ENCODE results near the gene NOD2. TPM values are rescaled to one million over a fixed set of nuclear protein-coding genes. Genes with fewer than 3 reads are reported as not detected.

The NOD2 gene
- total RNA-seq, 1 experiment from 2014 or later, result 5.4 TPM

DNA sequence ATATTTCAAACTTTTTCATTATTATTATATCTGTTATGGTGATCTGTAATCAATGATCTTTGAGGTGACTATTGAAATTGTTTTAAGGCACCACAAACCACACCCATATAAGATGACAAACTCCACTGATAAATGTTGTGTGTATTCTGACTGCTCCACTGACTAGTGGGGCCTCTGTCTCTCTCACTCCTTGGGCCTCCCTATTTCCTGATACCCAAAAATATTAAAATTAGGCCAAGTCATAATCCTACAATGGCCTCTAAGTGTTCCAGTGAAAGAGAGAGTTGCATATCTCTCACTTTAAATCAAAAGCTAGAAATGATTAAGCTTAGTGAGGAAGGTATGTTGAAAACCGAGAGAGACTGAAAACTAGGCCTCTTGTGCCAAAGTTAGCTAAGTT is 71.9 kb downstream of the NOD2 start:
- no peaks in the 10 kb centered on the region for H3K27me3 ChIP-seq (ENCODE audit: insufficient read depth, low read length)
- POLR2A ChIA-PET, result no interaction called here
- no peak overlapping the region for H2AFZ ChIP-seq (ENCODE audit: low read depth, low read length, poor library complexity, severe bottlenecking)
- no peak overlapping the region for H3K4me3 ChIP-seq (replicated peaks in 1 of 2; ENCODE audit: low read depth in 1 of 2, low read length in 2 of 2)
- RAD21 ChIA-PET (ENCODE audit: low non-redundant PET in 1 of 2, low total read pairs in 2 of 2, uncharacterized antibody in 2 of 2, unreplicated experiment in 2 of 2), result no interaction called here
- H3K9me2 ChIP-seq (ENCODE audit: insufficient read depth), result no peaks in the 10 kb centered on the region
- intact Hi-C loops (cut with micrococcal nuclease), result no loop called here
- H3K36me3 ChIP-seq (ENCODE audit: control insufficient read depth in 1 of 2, insufficient read depth in 2 of 2, low read length in 2 of 2), result no peaks in the 10 kb centered on the region
- no peak for TF ChIP-seq JUND (IDR thresholded peaks at IDR 0.05)
- TF ChIP-seq ELF1 (IDR thresholded peaks at IDR 0.05; ENCODE audit: borderline replicate concordance, low read depth), result no peak
- no peak for TF ChIP-seq ZNF274 (IDR thresholded peaks at IDR 0.05; ENCODE audit: low read depth, low read length)
- no peak for TF ChIP-seq YY1 (IDR thresholded peaks at IDR 0.05; ENCODE audit: extremely low read depth, insufficient replicate concordance, low read depth, low read length)
- no peaks in the 10 kb centered on the region for H3K4me1 ChIP-seq (ENCODE audit: control insufficient read depth in 1 of 2, insufficient read depth in 2 of 2, low read length in 2 of 2)
- no peak overlapping the region for H3K27ac ChIP-seq (ENCODE audit: low read depth, low read length)
- DNase-seq (ENCODE audit: low read depth, low spot score) (no peak), ATAC-seq (no peak)
- no peaks in the 10 kb centered on the region for H4K20me1 ChIP-seq (ENCODE audit: insufficient read depth)
- no peaks in the 10 kb centered on the region for H3K79me2 ChIP-seq (ENCODE audit: insufficient read depth, low read length)
- no peak overlapping the region for H3K9ac ChIP-seq (ENCODE audit: low read length)
- BruUV-seq (replicated peaks), result no TSS peak
- H3K9me3 ChIP-seq (ENCODE audit: control insufficient read depth in 1 of 2, insufficient read depth in 1 of 2, low read depth in 1 of 2, low read length in 2 of 2), result peaks cover 0 to 3% of the 10 kb centered on the region in 2 experiments; a peak in 1 of 4 replicates
- CTCF ChIA-PET, result no interaction called here
- H3K4me2 ChIP-seq (ENCODE audit: low read length), result no peak overlapping the region

DNA sequence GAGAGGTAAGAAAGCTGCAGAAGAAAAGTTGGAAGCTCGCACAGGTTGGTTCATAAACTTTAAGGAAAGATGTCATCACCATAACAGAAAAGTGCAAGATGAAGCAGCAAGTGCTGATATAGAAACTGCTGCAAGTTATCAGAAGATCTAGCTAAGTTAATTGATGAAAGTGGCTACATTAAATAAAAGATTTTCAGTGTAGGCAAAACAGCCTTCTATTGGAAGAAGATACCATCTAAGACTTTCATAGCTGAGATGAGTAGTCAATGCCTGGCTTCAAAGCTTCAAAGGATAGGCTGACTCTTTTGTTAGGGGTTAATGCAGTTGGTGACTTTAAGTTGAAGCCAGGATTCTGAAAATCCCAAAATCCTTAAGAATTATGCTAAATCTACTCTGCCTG is 72.5 kb downstream of the NOD2 start:
- intact Hi-C loops (cut with micrococcal nuclease), result no loop called here
- Histone ChIP-seq H2AFZ (ENCODE audit: low read depth, low read length, poor library complexity, severe bottlenecking) (no peak overlapping the region), H3K79me2 (ENCODE audit: insufficient read depth, low read length) (no peaks in the 10 kb centered on the region), H3K27me3 (ENCODE audit: insufficient read depth, low read length) (no peaks in the 10 kb centered on the region), H3K9ac (ENCODE audit: low read length) (no peak overlapping the region), H3K4me2 (ENCODE audit: low read length) (no peak overlapping the region), H4K20me1 (ENCODE audit: insufficient read depth) (no peaks in the 10 kb centered on the region), H3K27ac (ENCODE audit: low read depth, low read length) (no peak overlapping the region), H3K9me2 (ENCODE audit: insufficient read depth) (no peaks in the 10 kb centered on the region), H3K4me1 (ENCODE audit: control insufficient read depth in 1 of 2, insufficient read depth in 2 of 2, low read length in 2 of 2) (no peaks in the 10 kb centered on the region), H3K36me3 (ENCODE audit: control insufficient read depth in 1 of 2, insufficient read depth in 2 of 2, low read length in 2 of 2) (no peaks in the 10 kb centered on the region), H3K9me3 (ENCODE audit: control insufficient read depth in 1 of 2, insufficient read depth in 1 of 2, low read depth in 1 of 2, low read length in 2 of 2) (peaks cover 0 to 3% of the 10 kb centered on the region in 2 experiments; a peak in 1 of 4 replicates), H3K4me3 (replicated peaks in 1 of 2; ENCODE audit: low read depth in 1 of 2, low read length in 2 of 2) (no peak overlapping the region)
- DNase-seq (ENCODE audit: low read depth, low spot score) (no peak), ATAC-seq (no peak)
- POLR2A ChIA-PET, result no interaction called here
- no TSS peak for BruUV-seq (replicated peaks)
- TF ChIP-seq CEBPB (IDR thresholded peaks at IDR 0.05; ENCODE audit: low read depth) (no peak), CBX3 (IDR thresholded peaks at IDR 0.05; ENCODE audit: low read depth) (no peak), YY1 (IDR thresholded peaks at IDR 0.05; ENCODE audit: extremely low read depth, insufficient replicate concordance, low read depth, low read length) (no peak), POLR2AphosphoS5 (IDR thresholded peaks at IDR 0.05; ENCODE audit: low read depth, low read length) (no peak), EGR1 (IDR thresholded peaks at IDR 0.05; ENCODE audit: low read depth) (no peak), FOSL1 (IDR thresholded peaks at IDR 0.05; ENCODE audit: low read depth) (no peak), RAD21 (IDR thresholded peaks at IDR 0.05; ENCODE audit: low read depth) (no peak), TCF7L2 (IDR thresholded peaks at IDR 0.05; ENCODE audit: borderline replicate concordance, extremely low read depth, insufficient read depth, insufficient read length) (no peak), ZBTB33 (IDR thresholded peaks at IDR 0.05; ENCODE audit: extremely low read depth, insufficient replicate concordance, low read length) (no peak), EZH2phosphoT487 (IDR thresholded peaks at IDR 0.05; ENCODE audit: borderline replicate concordance) (no peak), SIN3A (IDR thresholded peaks at IDR 0.05; ENCODE audit: low read depth) (no peak), ZNF274 (IDR thresholded peaks at IDR 0.05; ENCODE audit: low read depth, low read length) (no peak), JUND (IDR thresholded peaks at IDR 0.05) (no peak), SP1 (IDR thresholded peaks at IDR 0.05; ENCODE audit: low read depth) (no peak), ELF1 (IDR thresholded peaks at IDR 0.05; ENCODE audit: borderline replicate concordance, low read depth) (no peak), ZFX (IDR thresholded peaks at IDR 0.05) (no peak), POLR2A (IDR thresholded peaks at IDR 0.05; ENCODE audit: borderline replicate concordance, extremely low read depth, insufficient read depth, insufficient read length) (no peak)
- TF ChIP-seq, protein P1, sequence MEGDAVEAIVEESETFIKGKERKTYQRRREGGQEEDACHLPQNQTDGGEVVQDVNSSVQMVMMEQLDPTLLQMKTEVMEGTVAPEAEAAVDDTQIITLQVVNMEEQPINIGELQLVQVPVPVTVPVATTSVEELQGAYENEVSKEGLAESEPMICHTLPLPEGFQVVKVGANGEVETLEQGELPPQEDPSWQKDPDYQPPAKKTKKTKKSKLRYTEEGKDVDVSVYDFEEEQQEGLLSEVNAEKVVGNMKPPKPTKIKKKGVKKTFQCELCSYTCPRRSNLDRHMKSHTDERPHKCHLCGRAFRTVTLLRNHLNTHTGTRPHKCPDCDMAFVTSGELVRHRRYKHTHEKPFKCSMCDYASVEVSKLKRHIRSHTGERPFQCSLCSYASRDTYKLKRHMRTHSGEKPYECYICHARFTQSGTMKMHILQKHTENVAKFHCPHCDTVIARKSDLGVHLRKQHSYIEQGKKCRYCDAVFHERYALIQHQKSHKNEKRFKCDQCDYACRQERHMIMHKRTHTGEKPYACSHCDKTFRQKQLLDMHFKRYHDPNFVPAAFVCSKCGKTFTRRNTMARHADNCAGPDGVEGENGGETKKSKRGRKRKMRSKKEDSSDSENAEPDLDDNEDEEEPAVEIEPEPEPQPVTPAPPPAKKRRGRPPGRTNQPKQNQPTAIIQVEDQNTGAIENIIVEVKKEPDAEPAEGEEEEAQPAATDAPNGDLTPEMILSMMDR (IDR thresholded peaks at IDR 0.05 in 2 of 3, conservative IDR thresholded peaks at IDR 0.05 in 1 of 3; ENCODE audit: borderline replicate concordance in 1 of 3, insufficient read depth in 1 of 3, low read depth in 2 of 3, low read length in 2 of 3), result no peak
- CTCF ChIA-PET, result no interaction called here
- RAD21 ChIA-PET (ENCODE audit: low non-redundant PET in 1 of 2, low total read pairs in 2 of 2, uncharacterized antibody in 2 of 2, unreplicated experiment in 2 of 2), result no interaction called here
